OCI-LY1 (cell line): ENCODE data around the gene ASTE1.

Source experiments
- CTCF ChIP-seq: fragments of 200-600 bp; sonication (generic), shearing (Covaris generic); IDR thresholded peaks from 2 replicates; pipeline ENCODE4 v1.5.1; 2017; ENCODE audit warnings: mild to moderate bottlenecking, antibody characterized with exemption, low read length, moderate library complexity, mixed read lengths
- EZH2 ChIP-seq: fragments of 200-600 bp; sonication (generic), shearing (Covaris generic); IDR thresholded peaks from 2 replicates; pipeline ENCODE4 v1.8.0; 2017; ENCODE audit warnings: borderline replicate concordance, mixed run types, mild to moderate bottlenecking, antibody characterized with exemption, low read length, moderate library complexity, mixed read lengths

GRCh38 chr3:131050001-131050400 lies 23.4 kb upstream of the ASTE1 start:
- no peak for TF ChIP-seq CTCF
- no peak for TF ChIP-seq EZH2
